GM12801 (cell line): Measurements from ENCODE around the gene RESP18.

Experiments used
- CTCF ChIP-seq: IDR thresholded peaks from one replicate; pipeline ENCODE4 v1.5.1; 2011; ENCODE audit warnings: control low read depth; ENCODE audit not compliant: insufficient read length; ENCODE audit errors: extremely low read depth

The RESP18 gene

GRCh38 chr2:219277703-219278654 is 54.6 kb downstream of the RESP18 start:
- TF ChIP-seq CTCF, result peak; percentile 82
